ENCODE data around the gene RAB13.

The RAB13 gene

GRCh38 chr1:153973525-153973924 is 12.6 kb downstream of the RAB13 start:
- Histone ChIP-seq H3K27me3 (ENCODE audit: insufficient read depth, low read length, poor library complexity, severe bottlenecking) (no peaks in the 10 kb centered on the region), H3K36me3 (ENCODE audit: insufficient read depth, low read length) (peaks cover 12% of the 10 kb centered on the region; the same call in 1 of the 2 replicates), H4K20me1 (ENCODE audit: insufficient read depth, low read length, poor library complexity, severe bottlenecking) (peaks cover 8% of the 10 kb centered on the region), H3K4me3 (ENCODE audit: low read length, poor library complexity, severe bottlenecking) (no peak overlapping the region), H3F3A (ENCODE audit: low read depth) (no peaks in the 10 kb centered on the region), H3K79me2 (ENCODE audit: insufficient read depth, low read length) (peaks cover 42% of the 10 kb centered on the region), H3K4me2 (ENCODE audit: low read depth, low read length, poor library complexity, severe bottlenecking) (no peak overlapping the region), H3K9me3 (ENCODE audit: insufficient read depth, low read depth, low read length) (no peaks in the 10 kb centered on the region), H3K4me1 (ENCODE audit: insufficient read depth, low read length, poor library complexity, severe bottlenecking) (peaks cover 40% of the 10 kb centered on the region), H2AFZ (ENCODE audit: low read length) (no peak overlapping the region), H3K9ac (ENCODE audit: low read depth, low read length, poor library complexity, severe bottlenecking) (no peak overlapping the region), H3K9me2 (replicated peaks; ENCODE audit: low read depth, low read length) (no peaks in the 10 kb centered on the region)
- no peak for TF ChIP-seq CTCF (conservative IDR thresholded peaks at IDR 0.05; ENCODE audit: low read length)
- no peak for TF ChIP-seq EZH2phosphoT487 (IDR thresholded peaks at IDR 0.05; ENCODE audit: borderline replicate concordance)

GRCh38 chr1:153973071-153973470 is 13.1 kb downstream of the RAB13 start:
- no peak overlapping the region for H2AFZ ChIP-seq (ENCODE audit: low read length)
- H3K9me3 ChIP-seq (ENCODE audit: insufficient read depth, low read depth, low read length) = no peaks in the 10 kb centered on the region
- no peaks in the 10 kb centered on the region for H3K9me2 ChIP-seq (replicated peaks; ENCODE audit: low read depth, low read length)
- TF ChIP-seq CTCF (conservative IDR thresholded peaks at IDR 0.05; ENCODE audit: low read length) (no peak), EZH2phosphoT487 (IDR thresholded peaks at IDR 0.05; ENCODE audit: borderline replicate concordance) (no peak)
- H3F3A ChIP-seq (ENCODE audit: low read depth) = no peaks in the 10 kb centered on the region
- no peak overlapping the region for H3K9ac ChIP-seq (ENCODE audit: low read depth, low read length, poor library complexity, severe bottlenecking)
- H3K4me2 ChIP-seq (ENCODE audit: low read depth, low read length, poor library complexity, severe bottlenecking) = no peak overlapping the region
- peaks cover 12% of the 10 kb centered on the region; the same call in 1 of the 2 replicates for H3K36me3 ChIP-seq (ENCODE audit: insufficient read depth, low read length)
- H4K20me1 ChIP-seq (ENCODE audit: insufficient read depth, low read length, poor library complexity, severe bottlenecking) = peaks cover 8% of the 10 kb centered on the region
- peaks cover 39% of the 10 kb centered on the region for H3K4me1 ChIP-seq (ENCODE audit: insufficient read depth, low read length, poor library complexity, severe bottlenecking)
- no peak overlapping the region for H3K4me3 ChIP-seq (ENCODE audit: low read length, poor library complexity, severe bottlenecking)
- H3K79me2 ChIP-seq (ENCODE audit: insufficient read depth, low read length) = peaks cover 47% of the 10 kb centered on the region
- H3K27me3 ChIP-seq (ENCODE audit: insufficient read depth, low read length, poor library complexity, severe bottlenecking) = no peaks in the 10 kb centered on the region

GRCh38 chr1:153970346-153970745 is 15.8 kb downstream of the RAB13 start:
- no peak overlapping the region for H2AFZ ChIP-seq (ENCODE audit: low read length)
- peaks cover 38% of the 10 kb centered on the region for H3K4me1 ChIP-seq (ENCODE audit: insufficient read depth, low read length, poor library complexity, severe bottlenecking)
- no peaks in the 10 kb centered on the region for H4K20me1 ChIP-seq (ENCODE audit: insufficient read depth, low read length, poor library complexity, severe bottlenecking)
- no peaks in the 10 kb centered on the region for H3K27me3 ChIP-seq (ENCODE audit: insufficient read depth, low read length, poor library complexity, severe bottlenecking)
- H3K79me2 ChIP-seq (ENCODE audit: insufficient read depth, low read length) = peaks cover 46% of the 10 kb centered on the region
- no peak overlapping the region for H3K4me3 ChIP-seq (ENCODE audit: low read length, poor library complexity, severe bottlenecking)
- H3F3A ChIP-seq (ENCODE audit: low read depth) = no peaks in the 10 kb centered on the region
- no peaks in the 10 kb centered on the region for H3K9me3 ChIP-seq (ENCODE audit: insufficient read depth, low read depth, low read length)
- H3K4me2 ChIP-seq (ENCODE audit: low read depth, low read length, poor library complexity, severe bottlenecking) = no peak overlapping the region
- H3K9me2 ChIP-seq (replicated peaks; ENCODE audit: low read depth, low read length) = no peaks in the 10 kb centered on the region
- no peak overlapping the region for H3K9ac ChIP-seq (ENCODE audit: low read depth, low read length, poor library complexity, severe bottlenecking)
- peaks cover 12% of the 10 kb centered on the region; the same call in 1 of the 2 replicates for H3K36me3 ChIP-seq (ENCODE audit: insufficient read depth, low read length)
- TF ChIP-seq CTCF (conservative IDR thresholded peaks at IDR 0.05; ENCODE audit: low read length) = no peak
- no peak for TF ChIP-seq EZH2phosphoT487 (IDR thresholded peaks at IDR 0.05; ENCODE audit: borderline replicate concordance)
